ENCODE data around the gene SRGAP3. TPM values are rescaled to one million over a fixed set of nuclear protein-coding genes. Genes with fewer than 3 reads are reported as not detected.

Gene SRGAP3
- total RNA-seq, 1 donor from 2014 or later: 10.3 TPM

DNA sequence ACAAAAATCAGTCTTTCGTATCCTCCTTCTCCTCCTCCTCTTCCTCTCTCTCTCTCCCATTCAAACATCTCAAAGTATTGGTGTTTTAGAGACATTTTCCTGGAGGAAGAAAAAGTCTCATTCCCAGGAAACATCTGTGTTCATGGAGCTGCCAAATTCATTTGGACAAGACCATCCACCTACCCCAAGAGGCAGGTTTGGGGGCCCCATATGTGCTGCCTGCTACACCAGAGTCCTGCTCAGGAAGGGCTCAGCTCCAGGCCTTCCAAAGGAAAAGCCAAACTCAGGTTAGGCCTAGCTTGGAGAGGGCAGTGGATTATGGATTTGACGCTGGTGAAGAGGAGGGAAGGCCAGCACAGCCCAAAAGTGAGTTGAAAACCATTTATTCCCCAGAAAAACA lies 131.2 kb downstream of the SRGAP3 start:
- no peaks in the 10 kb centered on the region for H3K36me3 ChIP-seq
- TF ChIP-seq, protein P1, sequence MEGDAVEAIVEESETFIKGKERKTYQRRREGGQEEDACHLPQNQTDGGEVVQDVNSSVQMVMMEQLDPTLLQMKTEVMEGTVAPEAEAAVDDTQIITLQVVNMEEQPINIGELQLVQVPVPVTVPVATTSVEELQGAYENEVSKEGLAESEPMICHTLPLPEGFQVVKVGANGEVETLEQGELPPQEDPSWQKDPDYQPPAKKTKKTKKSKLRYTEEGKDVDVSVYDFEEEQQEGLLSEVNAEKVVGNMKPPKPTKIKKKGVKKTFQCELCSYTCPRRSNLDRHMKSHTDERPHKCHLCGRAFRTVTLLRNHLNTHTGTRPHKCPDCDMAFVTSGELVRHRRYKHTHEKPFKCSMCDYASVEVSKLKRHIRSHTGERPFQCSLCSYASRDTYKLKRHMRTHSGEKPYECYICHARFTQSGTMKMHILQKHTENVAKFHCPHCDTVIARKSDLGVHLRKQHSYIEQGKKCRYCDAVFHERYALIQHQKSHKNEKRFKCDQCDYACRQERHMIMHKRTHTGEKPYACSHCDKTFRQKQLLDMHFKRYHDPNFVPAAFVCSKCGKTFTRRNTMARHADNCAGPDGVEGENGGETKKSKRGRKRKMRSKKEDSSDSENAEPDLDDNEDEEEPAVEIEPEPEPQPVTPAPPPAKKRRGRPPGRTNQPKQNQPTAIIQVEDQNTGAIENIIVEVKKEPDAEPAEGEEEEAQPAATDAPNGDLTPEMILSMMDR (IDR thresholded peaks at IDR 0.05; ENCODE audit: borderline replicate concordance): no peak
- no peaks in the 10 kb centered on the region for H3K9me3 ChIP-seq (replicated peaks)
- DNase-seq: no peak
- no peaks in the 10 kb centered on the region for H3K4me1 ChIP-seq
- intact Hi-C loops (cut with micrococcal nuclease): no loop called here
- H3K27me3 ChIP-seq (ENCODE audit: low read depth): peaks cover 7% of the 10 kb centered on the region
- H3K4me3 ChIP-seq: no peak overlapping the region
- no peak overlapping the region for H3K27ac ChIP-seq (replicated peaks)

DNA sequence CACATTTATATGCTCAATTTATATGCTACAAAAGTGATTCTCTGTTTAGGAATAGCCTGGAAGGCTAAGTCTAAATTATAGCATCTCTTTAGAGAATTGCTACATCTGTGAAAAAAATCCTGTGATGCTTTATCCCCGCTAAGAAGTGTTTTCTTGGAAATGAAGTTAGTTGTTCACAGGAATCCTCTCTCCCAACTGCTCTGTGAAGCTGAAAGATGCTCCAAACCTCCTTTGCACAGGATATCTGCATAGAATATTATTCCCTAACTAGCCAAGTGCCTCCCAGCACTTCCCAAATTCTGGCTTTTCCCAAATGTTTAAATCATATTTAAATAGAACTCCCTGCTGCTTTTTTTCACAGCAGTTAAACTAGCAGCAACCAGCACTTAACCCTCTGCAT lies 132.2 kb downstream of the SRGAP3 start:
- DNase-seq: no peak
- Histone ChIP-seq H3K36me3 (no peaks in the 10 kb centered on the region), H3K4me1 (peaks cover 3% of the 10 kb centered on the region), H3K27me3 (ENCODE audit: low read depth) (peaks cover 7% of the 10 kb centered on the region), H3K9me3 (replicated peaks) (no peaks in the 10 kb centered on the region), H3K4me3 (no peak overlapping the region), H3K27ac (replicated peaks) (no peak overlapping the region)
- intact Hi-C loops (cut with micrococcal nuclease): no loop called here
- TF ChIP-seq, protein P1 (IDR thresholded peaks at IDR 0.05; ENCODE audit: borderline replicate concordance): no peak

DNA sequence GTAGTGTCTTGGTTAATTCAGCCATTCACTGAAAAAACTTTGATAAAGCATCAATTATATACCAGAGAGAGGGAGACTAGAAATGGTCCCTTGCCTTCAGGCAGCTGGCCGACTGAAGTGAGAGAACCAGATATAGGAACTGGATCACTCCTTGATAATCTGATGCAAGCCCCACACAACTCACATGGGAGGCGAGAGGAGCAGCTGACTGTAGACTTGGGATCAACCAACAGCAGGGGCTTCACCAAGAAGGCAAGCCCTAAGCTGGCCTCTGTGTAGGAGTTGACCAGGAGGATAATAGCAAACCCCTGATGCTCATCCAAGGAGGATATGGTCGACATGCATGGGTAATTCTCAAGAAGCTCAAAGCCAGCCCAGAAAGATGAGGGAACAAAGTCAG lies 133.1 kb downstream of the SRGAP3 start:
- TF ChIP-seq, protein P1 (IDR thresholded peaks at IDR 0.05; ENCODE audit: borderline replicate concordance): no peak
- Histone ChIP-seq H3K27me3 (ENCODE audit: low read depth) (peaks cover 7% of the 10 kb centered on the region), H3K36me3 (no peaks in the 10 kb centered on the region), H3K4me1 (peaks cover 12% of the 10 kb centered on the region), H3K4me3 (no peak overlapping the region), H3K9me3 (replicated peaks) (no peaks in the 10 kb centered on the region), H3K27ac (replicated peaks) (no peak overlapping the region)
- intact Hi-C loops (cut with micrococcal nuclease): no loop called here
- no peak for DNase-seq

DNA sequence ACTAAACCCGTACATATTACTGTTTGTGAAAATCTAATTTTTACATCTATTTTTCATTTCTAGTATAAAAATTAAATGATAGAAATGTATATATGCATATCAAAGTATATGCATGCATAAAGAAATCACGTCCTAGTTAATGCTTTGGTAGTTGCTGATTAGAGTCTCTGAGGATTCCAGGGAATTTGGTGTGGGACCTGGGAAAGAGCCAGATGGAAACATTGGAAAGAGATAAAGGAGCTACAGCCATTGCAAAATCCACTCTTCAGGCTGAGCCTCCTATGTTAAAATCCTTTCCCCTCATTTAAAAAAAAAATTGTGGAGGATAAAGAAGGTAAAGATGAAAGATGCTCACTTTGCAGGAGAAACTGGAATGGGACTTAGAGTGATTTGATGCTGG lies 134.1 kb downstream of the SRGAP3 start:
- Histone ChIP-seq H3K27ac (replicated peaks) (no peak overlapping the region), H3K9me3 (replicated peaks) (no peaks in the 10 kb centered on the region), H3K36me3 (no peaks in the 10 kb centered on the region), H3K4me1 (peaks cover 14% of the 10 kb centered on the region), H3K27me3 (ENCODE audit: low read depth) (peaks cover 7% of the 10 kb centered on the region), H3K4me3 (no peak overlapping the region)
- DNase-seq: no peak
- intact Hi-C loops (cut with micrococcal nuclease): no loop called here
- TF ChIP-seq, protein P1 (IDR thresholded peaks at IDR 0.05; ENCODE audit: borderline replicate concordance): no peak

DNA sequence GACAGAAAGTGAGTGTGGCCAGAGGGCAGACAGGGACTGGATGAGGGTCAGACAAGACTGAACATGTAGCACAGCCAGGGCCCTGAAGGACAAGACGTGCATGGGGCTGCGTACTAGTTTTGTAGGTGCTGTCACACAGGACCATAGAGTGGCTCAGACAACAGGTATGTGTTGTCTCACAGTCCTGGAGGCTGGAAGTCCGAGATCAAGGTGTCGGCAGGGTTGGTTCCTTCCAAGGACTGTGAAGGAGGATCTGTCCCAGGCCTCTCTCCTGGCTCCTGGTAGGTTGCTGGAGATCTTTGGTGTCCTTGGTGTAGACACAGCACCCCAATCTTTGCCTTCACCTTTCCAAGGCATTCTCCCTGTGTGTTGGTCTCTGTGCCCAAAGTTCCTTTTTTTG lies 136.4 kb downstream of the SRGAP3 start:
- Histone ChIP-seq H3K36me3 (no peaks in the 10 kb centered on the region), H3K4me1 (peaks cover 14% of the 10 kb centered on the region), H3K27ac (replicated peaks) (no peak overlapping the region), H3K9me3 (replicated peaks) (no peaks in the 10 kb centered on the region), H3K27me3 (ENCODE audit: low read depth) (peaks cover 7% of the 10 kb centered on the region), H3K4me3 (no peak overlapping the region)
- TF ChIP-seq, protein P1 (IDR thresholded peaks at IDR 0.05; ENCODE audit: borderline replicate concordance): no peak
- intact Hi-C loops (cut with micrococcal nuclease): no loop called here
- DNase-seq: no peak

DNA sequence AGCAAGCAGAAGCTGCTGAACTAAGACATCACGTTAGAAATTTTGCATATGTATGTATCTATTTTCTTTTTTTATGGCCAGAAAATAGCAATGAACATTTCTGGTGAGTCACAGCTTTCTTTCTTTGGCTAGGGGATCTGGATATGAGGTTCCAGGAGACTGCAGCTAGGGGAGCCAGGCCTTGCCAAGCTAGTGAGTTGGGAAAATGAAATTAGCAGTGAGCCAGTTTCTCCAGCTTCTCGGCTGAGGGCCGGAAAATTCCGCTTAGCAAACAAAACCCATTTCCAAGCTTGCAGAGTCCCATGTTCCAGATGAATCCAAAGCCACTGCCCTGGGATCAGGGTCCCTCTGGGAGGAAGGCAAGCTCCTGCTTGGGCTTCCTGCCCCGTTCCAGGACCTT lies 137.6 kb downstream of the SRGAP3 start:
- intact Hi-C loops (cut with micrococcal nuclease): no loop called here
- DNase-seq: peak; percentile 32
- H3K4me1 ChIP-seq: peaks cover 14% of the 10 kb centered on the region
- H3K27me3 ChIP-seq (ENCODE audit: low read depth): peaks cover 7% of the 10 kb centered on the region
- TF ChIP-seq, protein P1 (IDR thresholded peaks at IDR 0.05; ENCODE audit: borderline replicate concordance): peak; percentile 30
- no peak overlapping the region for H3K4me3 ChIP-seq
- no peaks in the 10 kb centered on the region for H3K9me3 ChIP-seq (replicated peaks)
- H3K27ac ChIP-seq (replicated peaks): no peak overlapping the region
- H3K36me3 ChIP-seq: no peaks in the 10 kb centered on the region

All from left ventricle myocardium inferior (tissue), 1 donor.